ENCODE data around the gene TRIOBP. TPM values are rescaled to one million over a fixed set of nuclear protein-coding genes. Genes with fewer than 3 reads are reported as not detected.

The TRIOBP gene
- total RNA-seq, 2 donors from 2014 or later, result 74.7 to 82.2 TPM

Other genes starting within 250 kb of the TRIOBP start
- gene MFNG, start 210.7 kb upstream of the TRIOBP start, total RNA-seq, result 1 to 10 TPM; 1.9 to 6.6 TPM
- gene CARD10, start 177.6 kb upstream of the TRIOBP start, total RNA-seq, result 10 to 100 TPM; 20.3 to 24.4 TPM
- 10 to 100 TPM; 45.0 to 45.1 TPM for gene CDC42EP1, start 136.6 kb upstream of the TRIOBP start, total RNA-seq
- gene LGALS2, start 117.0 kb upstream of the TRIOBP start, total RNA-seq, result under 1 TPM in 1 of 2 donors, not detected in 1; 0.86 TPM
- 10 to 100 TPM; 87.5 TPM for gene GGA1, start 88.2 kb upstream of the TRIOBP start, total RNA-seq
- gene SH3BP1, start 57.4 kb upstream of the TRIOBP start, total RNA-seq, result 10 to 100 TPM; 37.7 to 38.6 TPM
- 10 to 100 TPM; 23.5 to 29.3 TPM for gene PDXP, start 38.3 kb upstream of the TRIOBP start, total RNA-seq
- gene LGALS1, start 21.4 kb upstream of the TRIOBP start, total RNA-seq, result 10 to 100 TPM; 10.4 to 16.0 TPM
- 10 to 100 TPM; 21.9 to 26.8 TPM for gene NOL12, start 10.7 kb upstream of the TRIOBP start, total RNA-seq
- gene GCAT, start 110.9 kb downstream of the TRIOBP start, total RNA-seq, result 10 to 100 TPM; 22.2 to 26.2 TPM
- under 1 TPM; 0.40 to 0.77 TPM for gene GALR3, start 126.3 kb downstream of the TRIOBP start, total RNA-seq
- gene ANKRD54, start 147.3 kb downstream of the TRIOBP start, total RNA-seq, result 10 to 100 TPM; 14.1 to 14.3 TPM
- gene EIF3L, start 152.4 kb downstream of the TRIOBP start, total RNA-seq, result 100 to 1,000 TPM; 469 to 541 TPM
- 10 to 100 TPM; 33.5 to 36.6 TPM for gene MICALL1, start 209.2 kb downstream of the TRIOBP start, total RNA-seq

All from endodermal cell (in vitro differentiated cells).